ENCODE results near the gene ARMH2.
"Not testable (repeated sequence)": the region's sequence is repeated elsewhere in the genome, so short reads cannot be mapped to it uniquely, and the experiment has no call there.

Gene ARMH2

DNA sequence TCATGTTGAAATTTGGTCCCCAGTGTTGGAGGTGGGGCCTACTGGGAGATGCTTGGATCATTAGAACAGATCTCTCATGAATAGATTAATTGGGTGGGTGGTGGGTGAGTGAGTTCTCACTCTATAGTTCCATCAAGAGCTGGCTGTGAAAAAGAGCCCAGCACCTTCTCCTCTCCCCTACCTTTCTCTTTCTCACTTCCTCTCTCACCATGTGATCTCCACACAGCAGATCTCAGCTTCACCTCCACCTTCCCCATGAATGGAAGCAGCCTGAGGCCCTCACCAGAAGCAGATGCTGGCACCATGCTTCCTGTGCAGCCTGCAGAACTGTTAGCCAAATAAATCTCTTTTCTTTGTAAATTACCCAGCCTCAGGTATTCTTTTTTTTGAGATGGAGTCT lies 36.9 kb downstream of the ARMH2 start:
- no peak for DNase-seq

DNA sequence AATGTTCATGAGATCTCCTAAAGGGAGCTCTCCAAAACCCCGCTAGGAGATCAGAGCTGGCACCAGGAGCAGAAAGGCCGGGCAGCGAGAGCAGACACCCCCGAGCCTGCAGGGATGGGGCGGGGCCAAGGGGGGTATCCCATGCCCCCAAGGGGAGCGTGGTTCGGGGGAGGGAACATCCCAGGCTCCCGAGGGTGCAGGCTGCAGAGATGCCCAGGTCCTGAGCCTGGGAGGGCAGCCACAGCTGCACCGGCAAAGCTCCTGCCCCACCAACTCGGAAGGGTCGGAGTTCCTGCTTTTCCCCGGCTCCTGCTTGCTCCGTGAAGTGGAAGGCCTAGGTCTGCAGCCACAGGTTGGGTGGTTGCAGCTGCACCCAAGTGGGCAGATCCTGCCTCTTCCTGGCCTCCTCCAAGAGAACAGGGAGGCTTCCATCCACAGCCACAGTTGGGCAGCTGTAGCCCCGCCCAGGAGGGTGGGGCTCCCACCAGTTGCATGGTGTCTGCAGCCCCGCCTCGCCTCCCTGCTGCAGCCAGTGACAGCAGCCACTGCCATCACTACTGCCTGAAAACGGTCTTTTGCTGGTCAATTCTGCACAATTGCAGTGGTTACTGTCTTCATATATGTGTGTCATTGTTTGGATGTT lies 37.4 kb downstream of the ARMH2 start:
- no peak for DNase-seq

DNA sequence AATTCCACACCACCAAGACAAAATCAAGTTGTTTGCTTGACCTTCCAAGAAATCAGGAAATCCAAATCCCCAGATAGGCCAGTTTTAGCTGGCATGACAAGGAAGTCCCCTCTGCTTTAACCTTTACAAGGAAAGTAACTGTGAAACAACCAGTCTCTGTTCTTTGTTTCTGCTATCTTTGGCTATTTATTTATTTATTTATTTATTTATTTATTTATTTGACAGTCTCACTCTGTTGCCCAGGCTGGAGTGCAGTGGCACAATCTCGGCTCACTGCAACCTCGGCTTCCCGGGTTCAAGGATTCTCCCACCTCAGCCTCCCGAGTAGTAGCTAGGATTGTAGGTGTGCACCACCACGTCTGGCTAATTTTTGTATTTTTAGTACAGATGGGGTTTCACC lies 38.5 kb downstream of the ARMH2 start:
- no peak for DNase-seq

DNA sequence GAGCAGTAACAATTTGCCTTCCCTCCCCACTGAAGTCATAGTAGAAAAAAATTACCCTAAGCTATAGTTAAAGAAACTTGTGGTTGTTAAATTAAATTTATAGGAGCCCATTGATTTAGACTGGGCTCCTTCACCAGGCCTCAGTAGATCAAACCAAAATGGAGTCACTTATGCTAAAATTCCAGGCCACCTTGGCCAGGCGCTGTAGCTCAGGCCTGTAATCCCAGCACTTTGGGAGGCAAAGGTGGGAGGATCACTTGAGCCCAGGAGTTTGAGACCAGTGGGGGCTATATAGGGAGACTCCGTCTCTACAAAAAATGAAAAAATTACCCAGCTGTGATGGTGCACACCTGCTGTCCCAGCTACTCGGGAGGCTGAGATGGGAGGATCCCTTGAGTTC lies 39.0 kb downstream of the ARMH2 start:
- DNase-seq, result no peak

DNA sequence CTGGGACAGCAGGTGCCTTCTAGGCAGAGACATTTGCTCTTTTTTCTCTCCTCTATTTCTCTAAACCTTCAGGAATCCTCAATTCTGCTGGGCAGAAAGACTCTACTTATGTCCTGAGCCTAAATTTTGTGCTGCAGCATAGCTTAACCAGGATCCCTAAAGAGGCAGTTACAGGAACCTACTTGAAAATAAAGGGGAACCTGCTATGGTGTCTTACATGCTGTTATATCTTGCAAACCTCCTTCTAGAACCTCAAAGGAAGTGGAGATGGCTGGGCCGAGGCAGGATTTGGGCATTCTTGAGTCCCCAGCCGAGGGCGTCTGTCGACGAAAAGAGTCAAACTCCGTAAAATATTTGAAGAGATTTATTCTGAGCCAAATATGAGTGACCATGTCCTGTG lies 41.1 kb downstream of the ARMH2 start:
- no peak for DNase-seq

DNA sequence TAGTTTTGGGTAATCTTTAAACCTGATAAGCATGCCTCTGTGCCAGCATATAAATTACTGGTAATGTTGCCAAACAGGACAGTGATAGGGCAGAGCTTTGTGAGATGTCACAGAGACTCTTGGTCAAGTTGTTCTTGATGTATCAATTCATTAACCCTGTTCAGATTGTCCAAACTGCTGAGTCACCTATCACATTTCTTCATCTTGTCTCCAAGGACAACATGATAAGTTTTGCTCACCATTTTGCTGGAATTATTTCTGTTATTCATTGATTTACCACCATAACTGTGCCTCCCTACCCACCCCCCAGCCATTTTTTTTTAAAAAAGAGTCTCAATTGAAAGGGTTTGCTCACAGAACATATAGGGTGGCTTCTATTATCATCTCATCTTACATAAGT lies 43.4 kb downstream of the ARMH2 start:
- DNase-seq, result no peak

DNA sequence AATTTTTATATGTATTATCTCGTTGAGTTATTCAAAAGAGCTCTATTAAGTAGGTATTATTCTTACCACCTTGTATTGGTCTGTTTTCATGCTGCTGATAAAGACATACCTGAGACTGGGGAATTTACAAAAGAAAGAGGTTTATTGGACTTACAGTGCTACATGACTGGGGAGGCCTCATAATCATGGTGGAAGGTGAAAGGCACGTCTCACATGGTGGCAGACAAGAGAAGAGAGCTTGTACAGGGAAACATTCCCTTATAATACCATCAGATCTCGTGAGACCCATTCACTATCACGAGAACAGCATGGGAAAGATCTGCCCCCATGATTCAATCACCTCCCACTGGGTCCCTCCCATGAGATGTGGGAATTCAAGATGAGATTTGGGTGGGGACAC lies 44.3 kb downstream of the ARMH2 start:
- DNase-seq, result not testable (repeated sequence)

DNA sequence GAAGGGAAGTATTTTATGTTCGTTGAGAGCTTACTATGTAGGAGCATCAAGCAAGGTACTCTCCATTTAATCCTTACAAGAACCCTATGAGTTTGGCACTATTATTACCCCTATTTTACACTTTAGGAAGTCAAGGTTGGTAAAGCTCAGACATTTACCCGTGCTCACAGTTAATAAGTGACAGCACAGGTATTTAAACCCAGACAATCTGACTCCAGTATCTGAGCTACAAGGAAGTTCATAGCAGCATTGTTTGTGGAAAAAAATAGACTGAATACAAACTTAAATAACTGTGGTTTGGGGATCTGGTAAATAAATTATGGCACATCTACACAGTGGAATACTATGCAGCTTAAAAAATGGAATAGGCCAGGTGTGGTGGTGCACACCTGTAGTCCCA lies 45.2 kb downstream of the ARMH2 start:
- no peak for DNase-seq

DNA sequence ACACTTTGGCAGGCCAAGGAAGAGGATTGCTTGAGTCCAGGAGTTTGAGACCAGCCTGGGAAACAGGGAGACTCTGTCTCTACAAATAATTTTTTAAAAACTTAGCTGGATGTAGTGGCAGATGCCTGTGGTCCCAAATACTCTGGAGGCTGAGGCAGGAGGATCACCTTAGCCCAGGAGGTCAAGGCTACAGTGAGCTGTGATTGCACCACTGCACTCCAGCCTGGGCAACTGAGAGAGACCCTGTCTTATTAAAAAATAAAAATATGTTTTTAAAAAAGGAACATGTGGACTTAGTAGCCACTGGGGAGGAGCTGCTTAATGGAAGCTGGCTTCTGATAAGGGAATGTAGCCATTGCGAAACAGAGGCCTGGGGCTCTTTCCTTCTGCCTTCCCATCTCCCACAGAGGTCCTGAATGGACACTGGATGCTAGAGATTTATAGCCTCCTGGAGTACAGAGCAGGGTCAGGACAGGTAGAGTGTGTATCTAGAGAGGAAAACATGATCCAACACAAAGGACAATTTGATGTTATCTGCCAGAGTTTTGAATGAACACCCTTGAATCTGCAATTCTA lies 45.7 kb downstream of the ARMH2 start:
- DNase-seq, result no peak

DNA sequence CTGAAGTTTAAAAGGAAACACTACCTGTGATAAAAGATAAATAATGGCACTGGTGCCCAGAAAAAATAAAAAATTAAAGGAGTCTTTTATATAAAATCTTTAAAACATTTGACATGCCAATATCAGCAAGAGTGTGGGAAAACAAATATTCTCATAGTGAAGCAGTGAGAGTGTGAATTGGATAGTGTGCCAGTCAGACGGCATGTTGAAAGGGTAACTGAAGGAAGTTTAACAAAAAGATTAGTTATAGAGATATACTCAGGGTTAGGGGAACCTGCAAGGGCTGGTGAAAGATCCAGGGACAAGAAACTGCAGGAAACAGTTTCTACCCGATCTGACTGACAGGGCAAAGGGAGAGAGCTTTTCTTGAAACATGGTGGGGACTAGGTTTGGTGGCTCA lies 46.2 kb downstream of the ARMH2 start:
- no peak for DNase-seq

DNA sequence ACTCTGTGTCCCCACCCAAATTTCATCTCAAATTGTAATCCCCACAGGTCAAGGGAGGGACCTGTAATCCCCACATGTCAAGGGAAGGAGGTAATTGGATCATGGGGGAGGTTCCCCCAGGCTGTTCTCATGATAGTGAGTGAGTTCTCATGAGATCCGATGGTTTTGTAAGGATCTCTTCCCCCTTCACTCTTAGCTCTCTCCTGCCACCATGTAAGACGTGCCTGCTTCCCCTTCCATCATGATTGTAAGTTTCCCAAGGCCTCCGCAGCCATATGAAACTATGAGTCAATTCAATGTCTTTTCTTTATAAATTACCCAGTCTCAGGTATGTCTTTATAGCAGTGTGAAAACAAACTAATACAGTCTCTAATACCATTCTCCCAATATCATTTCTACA lies 47.8 kb downstream of the ARMH2 start:
- DNase-seq, result not testable (repeated sequence)

DNA sequence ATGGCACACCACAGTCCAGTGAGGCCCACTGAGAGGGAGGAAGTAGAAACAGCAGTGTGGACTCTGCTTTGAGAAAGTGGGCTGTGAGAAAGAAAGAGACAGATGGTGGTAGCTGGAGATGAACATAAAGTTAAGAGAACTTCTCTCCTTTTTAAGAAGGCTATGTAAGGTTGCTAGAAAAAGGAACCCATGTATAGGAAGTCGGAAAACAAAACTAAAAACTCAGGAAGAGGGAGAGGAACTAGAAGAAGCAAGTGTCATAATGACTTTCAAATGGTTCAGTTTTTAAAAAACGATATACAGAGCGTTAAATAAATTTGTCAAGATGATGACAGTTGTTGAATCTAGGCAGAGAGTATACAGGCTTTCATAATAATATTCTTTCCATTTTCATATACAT lies 49.4 kb downstream of the ARMH2 start:
- DNase-seq, result no peak
